Endodermal cell (in vitro differentiated cells): ENCODE results near the gene CDH2. TPM values are rescaled to one million over a fixed set of nuclear protein-coding genes. Genes with fewer than 3 reads are reported as not detected.

Experiments used
- DNase-seq: peaks from one replicate; pipeline ENCODE4 v3.0.0-alpha.2; 2017
- H3K27ac ChIP-seq: 2 replicates; pipeline ENCODE4 v1.5.1; 2013; ENCODE audit warnings: mild to moderate bottlenecking, low read depth, low read length, moderate library complexity
- H3K27me3 ChIP-seq: 2 replicates; pipeline ENCODE4 v1.6.1; 2013; ENCODE audit warnings: mild to moderate bottlenecking, low read length, moderate library complexity; ENCODE audit not compliant: insufficient read depth, control insufficient read depth, poor library complexity, severe bottlenecking
- H3K36me3 ChIP-seq: 2 replicates; pipeline ENCODE4 v1.7.0; 2013; ENCODE audit warnings: mild to moderate bottlenecking, low read length, moderate library complexity; ENCODE audit not compliant: control insufficient read depth, insufficient read depth
- H3K4me1 ChIP-seq: one replicate; pipeline ENCODE4 v1.7.0; 2013; ENCODE audit warnings: low read length; ENCODE audit not compliant: control insufficient read depth, insufficient read depth
- H3K4me3 ChIP-seq: 2 replicates; pipeline ENCODE4 v1.5.1; 2013; ENCODE audit warnings: mild to moderate bottlenecking, low read length, moderate library complexity
- H3K9ac ChIP-seq: 2 replicates; pipeline ENCODE4 v1.6.1; 2013; ENCODE audit warnings: mild to moderate bottlenecking, low read length, moderate library complexity; ENCODE audit not compliant: poor library complexity, severe bottlenecking; ENCODE audit errors: extremely low read depth
- H3K9me3 ChIP-seq: 2 replicates; pipeline ENCODE4 v1.6.1; 2013; ENCODE audit warnings: mild to moderate bottlenecking, low read length, moderate library complexity; ENCODE audit not compliant: control insufficient read depth
- H3K27ac Mint-ChIP-seq: 2 replicates; pipeline ENCODE4 v1.8.0; 2020; ENCODE audit warnings: mixed read lengths
- H3K27me3 Mint-ChIP-seq: 2 replicates; pipeline ENCODE4 v1.8.0; 2021; ENCODE audit warnings: mild to moderate bottlenecking, mixed read lengths; ENCODE audit not compliant: insufficient read depth
- H3K36me3 Mint-ChIP-seq: 2 replicates; pipeline ENCODE4 v1.8.0; 2020; ENCODE audit warnings: low read depth, mixed read lengths
- H3K4me1 Mint-ChIP-seq: 2 replicates; pipeline ENCODE4 v1.8.0; 2020; ENCODE audit warnings: mixed read lengths
- H3K4me3 Mint-ChIP-seq: 2 replicates; pipeline ENCODE4 v1.8.0; 2020; ENCODE audit warnings: mild to moderate bottlenecking, moderate library complexity, mixed read lengths
- H3K9me3 Mint-ChIP-seq: 2 replicates; pipeline ENCODE4 v1.8.0; 2020; ENCODE audit warnings: mild to moderate bottlenecking, mixed read lengths
- CTCF ChIP-seq: fragments of 200-600 bp; sonication (generic); conservative IDR thresholded peaks from 2 replicates; pipeline ENCODE4 v1.5.0; 2021; ENCODE audit warnings: antibody characterized with exemption, mild to moderate bottlenecking
- WGBS, 2 experiments: methylation state at CpG; one replicate each; pipeline versions ENCODE4 v1.1.5 to v1.1.7; 2013; ENCODE audit warnings: missing lambda C conversion rate in 2 of 2, mixed read lengths in 1 of 2; ENCODE audit not compliant: insufficient coverage in 1 of 2, insufficient read length in 1 of 2; 5-methylcytosine and 5-hydroxymethylcytosine counted together
- total RNA-seq, 2 donors: library from RNA; stranded (reverse); fragmentation: NEBNext Ultra II Directional in 1 of 2; extraction: Animal tissue kit (Norgen Biotek cat#: 25700) in 1 of 2; gene quantifications; 2 replicates in 1 of 2; 3 replicates in 1 of 2; pipeline ENCODE4 v1.2.1, GENCODE V29; 2021

CDH2 gene
- total RNA-seq, 2 donors from 2014 or later = 486 to 572 TPM

GRCh38 chr18:28164771-28165483 lies 12.0 kb downstream of the CDH2 start:
- TF ChIP-seq CTCF = no peak
- Histone ChIP-seq H3K4me3 (peak overlapping the region; percentile 58), H3K9me3 (no peaks in the 10 kb centered on the region), H3K36me3 (peaks cover 72% of the 10 kb centered on the region), H3K4me1 (peaks cover 53% of the 10 kb centered on the region), H3K27ac (no peak overlapping the region), H3K9ac (no peak overlapping the region), H3K27me3 (no peaks in the 10 kb centered on the region)
- Mint-ChIP-seq H3K27me3 (no peaks in the 10 kb centered on the region), H3K27ac (no peak overlapping the region), H3K36me3 (peaks cover 33% of the 10 kb centered on the region), H3K9me3 (no peaks in the 10 kb centered on the region), H3K4me1 (peaks cover 88% of the 10 kb centered on the region), H3K4me3 (no peak overlapping the region)
- DNase-seq = no peak
- 90 to 100% methylated on average over 1 of the region's 1 CpG for WGBS, 2 experiments

- Mint-ChIP-seq H3K4me3 (peak overlapping the region; percentile 11), H3K36me3 (peaks cover 39% of the 10 kb centered on the region), H3K27ac (no peak overlapping the region), H3K9me3 (no peaks in the 10 kb centered on the region), H3K4me1 (peaks cover 90% of the 10 kb centered on the region), H3K27me3 (no peaks in the 10 kb centered on the region)
- Histone ChIP-seq H3K9ac (no peak overlapping the region), H3K9me3 (no peaks in the 10 kb centered on the region), H3K27me3 (no peaks in the 10 kb centered on the region), H3K4me3 (peak overlapping the region; percentile 58), H3K4me1 (peaks cover 53% of the 10 kb centered on the region), H3K27ac (no peak overlapping the region), H3K36me3 (peaks cover 69% of the 10 kb centered on the region)
- no peak for DNase-seq
- TF ChIP-seq CTCF = no peak
- 88 to 100% methylated on average over 1 of the region's 2 CpGs for WGBS, 2 experiments
Measured at GRCh38 chr18:28163201-28163775, 13.6 kb downstream of the CDH2 start.

GRCh38 chr18:28161608-28162599 lies 15.0 kb downstream of the CDH2 start:
- peaks cover 51% of the 10 kb centered on the region for H3K4me1 ChIP-seq
- 90 to 91% methylated on average over 8 to 9 of the region's 9 CpGs for WGBS, 2 experiments
- H3K9me3 ChIP-seq = no peaks in the 10 kb centered on the region
- Mint-ChIP-seq H3K9me3 (no peaks in the 10 kb centered on the region), H3K4me3 (peak overlapping the region; percentile 3), H3K36me3 (peaks cover 36% of the 10 kb centered on the region), H3K27me3 (no peaks in the 10 kb centered on the region), H3K4me1 (peaks cover 85% of the 10 kb centered on the region), H3K27ac (peak overlapping the region; percentile 61)
- no peak overlapping the region for H3K9ac ChIP-seq
- no peak for TF ChIP-seq CTCF
- H3K4me3 ChIP-seq = peak overlapping the region; percentile 58
- peaks cover 69% of the 10 kb centered on the region for H3K36me3 ChIP-seq
- DNase-seq = no peak
- H3K27ac ChIP-seq = no peak overlapping the region
- no peaks in the 10 kb centered on the region for H3K27me3 ChIP-seq
